Brain microvascular endothelial cell (primary cell): Measurements from ENCODE around the gene CAMK1G.
A peak's percentile ranks its signal among the peaks of the same experiment; 100 is the strongest.

Source experiments
- DNase-seq: peaks from one replicate; pipeline ENCODE4 v3.0.0-alpha.2; 2020
- H3K27ac ChIP-seq: fragments of 250-450 bp; sonication (Bioruptor Pico); 2 replicates; pipeline ENCODE4 v1.5.1; 2020; ENCODE audit warnings: mild to moderate bottlenecking, moderate library complexity
- H3K27me3 ChIP-seq: fragments of 250-450 bp; sonication (Bioruptor Pico); replicated peaks from 2 replicates; pipeline ENCODE4 v1.5.1; 2020; ENCODE audit warnings: mild to moderate bottlenecking
- H3K36me3 ChIP-seq: fragments of 250-450 bp; sonication (Bioruptor Pico); replicated peaks from 2 replicates; pipeline ENCODE4 v1.5.1; 2020; ENCODE audit warnings: mild to moderate bottlenecking
- H3K4me3 ChIP-seq: 2 replicates; pipeline ENCODE4 v1.5.1; 2011; ENCODE audit warnings: low read depth, mild to moderate bottlenecking, control low read depth, low read length, moderate library complexity
- CTCF ChIP-seq: IDR thresholded peaks from 2 replicates; pipeline ENCODE4 v1.5.1; 2011; ENCODE audit warnings: low read depth, mild to moderate bottlenecking, moderate library complexity, low read length, control low read depth, inconsistent platforms; ENCODE audit errors: missing control alignments
- in situ Hi-C: cut with HindIII; loops from 2 replicates; pipeline ENCODE4 v1.10.0; 2017; ENCODE audit warnings: low sequenced_read_pairs, low pct_ligation_motif_present

The CAMK1G gene

GRCh38 chr1:209577346-209577745, 6.2 kb upstream of the CAMK1G start:
- no peak overlapping the region for H3K27ac ChIP-seq
- H3K27me3 ChIP-seq, result peaks cover 4% of the 10 kb centered on the region
- in situ Hi-C loops, result loop anchor here (25.0 kb wide), 1 partner anchor 110 kb away; the partner anchor contains the start of gene G0S2
- H3K4me3 ChIP-seq, result no peak overlapping the region
- no peaks in the 10 kb centered on the region for H3K36me3 ChIP-seq
- no peak for TF ChIP-seq CTCF
- no peak for DNase-seq

GRCh38 chr1:209580577-209580976, 2.9 kb upstream of the CAMK1G start:
- DNase-seq, result no peak
- Histone ChIP-seq H3K27ac (no peak overlapping the region), H3K27me3 (peaks cover 18% of the 10 kb centered on the region), H3K36me3 (no peaks in the 10 kb centered on the region), H3K4me3 (no peak overlapping the region)
- TF ChIP-seq CTCF, result no peak
- in situ Hi-C loops, result loop anchor here (25.0 kb wide), 1 partner anchor 107 kb away; the partner anchor contains the start of gene G0S2

- TF ChIP-seq CTCF, result no peak
- H3K4me3 ChIP-seq, result peak overlapping the region; percentile 5
- DNase-seq, result no peak
- H3K36me3 ChIP-seq, result no peaks in the 10 kb centered on the region
- H3K27ac ChIP-seq, result no peak overlapping the region
- in situ Hi-C loops, result loop anchor here (25.0 kb wide), 1 partner anchor 103 kb away; the partner anchor contains the start of gene G0S2
- H3K27me3 ChIP-seq, result peaks cover 27% of the 10 kb centered on the region
These were observed 738 bp downstream of the CAMK1G start for GRCh38 chr1:209584231-209584672.

GRCh38 chr1:209585197-209585596, 1.7 kb downstream of the CAMK1G start:
- Histone ChIP-seq H3K4me3 (no peak overlapping the region), H3K27ac (no peak overlapping the region), H3K36me3 (no peaks in the 10 kb centered on the region), H3K27me3 (peaks cover 27% of the 10 kb centered on the region)
- TF ChIP-seq CTCF, result no peak
- in situ Hi-C loops, result loop anchor here (25.0 kb wide), 1 partner anchor 102 kb away; the partner anchor contains the start of gene G0S2
- no peak for DNase-seq

- peak; percentile 1 for TF ChIP-seq CTCF
- peaks cover 27% of the 10 kb centered on the region for H3K27me3 ChIP-seq
- no peaks in the 10 kb centered on the region for H3K36me3 ChIP-seq
- no peak overlapping the region for H3K4me3 ChIP-seq
- H3K27ac ChIP-seq, result no peak overlapping the region
- in situ Hi-C loops, result loop anchor here (25.0 kb wide), 1 partner anchor 102 kb away; the partner anchor contains the start of gene G0S2
- no peak for DNase-seq
These were observed 2.2 kb downstream of the CAMK1G start for GRCh38 chr1:209585672-209586071.

- Histone ChIP-seq H3K4me3 (no peak overlapping the region), H3K27me3 (peaks cover 27% of the 10 kb centered on the region), H3K27ac (no peak overlapping the region), H3K36me3 (no peaks in the 10 kb centered on the region)
- in situ Hi-C loops, result loop anchor here (25.0 kb wide), 1 partner anchor 101 kb away; the partner anchor contains the start of gene G0S2
- DNase-seq, result no peak
- no peak for TF ChIP-seq CTCF
These were observed 2.8 kb downstream of the CAMK1G start for GRCh38 chr1:209586221-209586740.
